IMR-90 (cell line): Measurements from ENCODE around the gene PGBD4. TPM values are rescaled to one million over a fixed set of nuclear protein-coding genes. Genes with fewer than 3 reads are reported as not detected.

Experiments used
- ATAC-seq: fragments of 200-7000 bp; cut with Tn5 transposase; 2 replicates; pipeline ENCODE4 v1.9.1; 2020; ENCODE audit warnings: low read depth, mild to moderate bottlenecking, moderate library complexity
- BruUV-seq: library from RNA; stranded (reverse); fragments of 400-500 nt; replicated peaks from 2 replicates; lab custom pipeline; 2021; lab: Mats Ljungman, UMichigan
- CTCF ChIA-PET: fragments of 300-600 bp; formaldehyde crosslinking; extraction: SDS; loops from one replicate; lab custom pipeline; 2021; ENCODE audit warnings: antibody characterized with exemption; lab: Yijun Ruan, JAX
- POLR2A ChIA-PET: fragments of 300-600 bp; sonication (Branson Sonifier 250); formaldehyde crosslinking; loops from one replicate; lab custom pipeline; 2022; ENCODE audit warnings: antibody characterized with exemption; ENCODE audit not compliant: unreplicated experiment; lab: Charles Lee
- DNase-seq: peaks from one replicate; pipeline ENCODE4 v3.0.0; 2013
- H2AFZ ChIP-seq: replicated peaks from 2 replicates; pipeline ENCODE3; 2013; ENCODE audit warnings: low read length, mild to moderate bottlenecking; ENCODE audit not compliant: poor library complexity
- H2AK5ac ChIP-seq: 2 replicates; pipeline ENCODE4 v1.6.1; 2013; ENCODE audit warnings: low read depth, low read length, inconsistent platforms
- H2AK9ac ChIP-seq: replicated peaks from 2 replicates; pipeline ENCODE3; 2013; ENCODE audit warnings: mild to moderate bottlenecking, low read depth, low read length, moderate library complexity; ENCODE audit not compliant: poor library complexity
- H2BK120ac ChIP-seq: 2 replicates; pipeline ENCODE4 v1.6.1; 2013; ENCODE audit warnings: low read depth, low read length, inconsistent platforms
- H2BK15ac ChIP-seq: 3 replicates; pipeline ENCODE4 v1.6.1; 2013; ENCODE audit warnings: low read depth, low read length, inconsistent platforms
- H2BK20ac ChIP-seq: 2 replicates; pipeline ENCODE4 v1.6.1; 2013; ENCODE audit warnings: low read depth, mild to moderate bottlenecking, inconsistent platforms, low read length, moderate library complexity
- H2BK5ac ChIP-seq: 2 replicates; pipeline ENCODE4 v1.6.1; 2013; ENCODE audit warnings: mild to moderate bottlenecking, low read depth, low read length, inconsistent platforms; ENCODE audit not compliant: poor library complexity, severe bottlenecking
- H3K14ac ChIP-seq: replicated peaks from 2 replicates; pipeline ENCODE4 v1.6.1; 2013; ENCODE audit warnings: low read depth, low read length, inconsistent platforms
- H3K18ac ChIP-seq: 2 replicates; pipeline ENCODE4 v1.6.1; 2013; ENCODE audit warnings: low read depth, low read length, control low read depth
- H3K23ac ChIP-seq: 2 replicates; pipeline ENCODE4 v1.6.1; 2013; ENCODE audit warnings: low read depth, low read length, inconsistent platforms
- H3K27ac ChIP-seq: 2 replicates; pipeline ENCODE4 v1.5.1; 2013; ENCODE audit warnings: mild to moderate bottlenecking, control low read depth, low read length; ENCODE audit not compliant: insufficient read depth
- H3K27me3 ChIP-seq: 2 replicates; pipeline ENCODE4 v1.6.1; 2013; ENCODE audit warnings: low read length; ENCODE audit not compliant: control insufficient read depth, insufficient read depth
- H3K36me3 ChIP-seq: 2 replicates; pipeline ENCODE4 v1.6.1; 2013; ENCODE audit warnings: low read length, mixed read lengths; ENCODE audit not compliant: control insufficient read depth, insufficient read depth
- H3K4ac ChIP-seq: 2 replicates; pipeline ENCODE4 v1.6.1; 2013; ENCODE audit warnings: low read depth, low read length, inconsistent platforms
- H3K4me1 ChIP-seq: 2 replicates; pipeline ENCODE4 v1.6.1; 2013; ENCODE audit warnings: low read length, mixed read lengths; ENCODE audit not compliant: control insufficient read depth, insufficient read depth
- H3K4me2 ChIP-seq: 2 replicates; pipeline ENCODE4 v1.6.1; 2013; ENCODE audit warnings: low read depth, mild to moderate bottlenecking, control low read depth, low read length, moderate library complexity
- H3K4me3 ChIP-seq: 2 replicates; pipeline ENCODE4 v1.5.1; 2013; ENCODE audit warnings: low read depth, mild to moderate bottlenecking, control low read depth, low read length, moderate library complexity; ENCODE audit not compliant: insufficient read depth
- H3K56ac ChIP-seq: 2 replicates; pipeline ENCODE4 v1.6.1; 2013; ENCODE audit warnings: low read length, inconsistent platforms; ENCODE audit not compliant: insufficient read depth; ENCODE audit errors: extremely low read depth
- H3K79me1 ChIP-seq, 2 experiments: 2 replicates each; pipeline ENCODE4 v1.6.1; 2013; ENCODE audit warnings: low read length in 2 of 2, inconsistent platforms in 1 of 2, low read depth in 1 of 2
- H3K9ac ChIP-seq: 2 replicates; pipeline ENCODE4 v1.6.1; 2013; ENCODE audit warnings: low read depth, low read length, control low read depth
- H3K9me1 ChIP-seq: 2 replicates; pipeline ENCODE4 v1.6.1; 2013; ENCODE audit warnings: low read length, inconsistent platforms; ENCODE audit not compliant: insufficient read depth
- H3K9me3 ChIP-seq: 2 replicates; pipeline ENCODE4 v1.6.1; 2013; ENCODE audit warnings: low read length; ENCODE audit not compliant: control insufficient read depth, insufficient read depth
- H4K20me1 ChIP-seq: 2 replicates; pipeline ENCODE4 v1.6.1; 2013; ENCODE audit warnings: low read length, inconsistent platforms; ENCODE audit not compliant: insufficient read depth
- H4K5ac ChIP-seq: 2 replicates; pipeline ENCODE4 v1.6.1; 2013; ENCODE audit warnings: mild to moderate bottlenecking, low read depth, low read length, control low read depth
- H4K8ac ChIP-seq, 2 experiments: 2 replicates each; pipeline ENCODE4 v1.6.1; 2013; ENCODE audit warnings: low read depth in 2 of 2, low read length in 2 of 2, control low read depth in 1 of 2, inconsistent platforms in 1 of 2
- H4K91ac ChIP-seq: 2 replicates; pipeline ENCODE4 v1.6.1; 2013; ENCODE audit warnings: low read depth, low read length, inconsistent platforms; ENCODE audit not compliant: insufficient read depth
- BHLHE40 ChIP-seq: fragments of 150-350 bp; IDR thresholded peaks from 2 replicates; pipeline ENCODE4 v1.6.1; 2016; ENCODE audit warnings: mild to moderate bottlenecking, low read depth, low read length
- CHD1 ChIP-seq: IDR thresholded peaks from 2 replicates; pipeline ENCODE4 v1.6.1; 2012; ENCODE audit warnings: low read depth, low read length, improper control_type of control experiment
- ELK1 ChIP-seq: fragments of 150-350 bp; IDR thresholded peaks from 2 replicates; pipeline ENCODE4 v1.6.1; 2016; ENCODE audit warnings: low read depth, mild to moderate bottlenecking, low read length, moderate library complexity, borderline replicate concordance
- FOS ChIP-seq: fragments of 150-350 bp; IDR thresholded peaks from 2 replicates; pipeline ENCODE4 v1.6.1; 2016; ENCODE audit warnings: low read depth, low read length
- MAFK ChIP-seq: IDR thresholded peaks from 2 replicates; pipeline ENCODE4 v1.6.1; 2012; ENCODE audit warnings: low read depth, low read length, improper control_type of control experiment
- MAZ ChIP-seq: IDR thresholded peaks from 2 replicates; pipeline ENCODE4 v1.6.1; 2012; ENCODE audit warnings: low read depth, mild to moderate bottlenecking, low read length, improper control_type of control experiment, moderate library complexity, borderline replicate concordance
- MXI1 ChIP-seq: IDR thresholded peaks from 2 replicates; pipeline ENCODE4 v1.6.1; 2012; ENCODE audit warnings: low read depth, mild to moderate bottlenecking, low read length, moderate library complexity, borderline replicate concordance
- NFE2L2 ChIP-seq: fragments of 150-350 bp; IDR thresholded peaks from 2 replicates; pipeline ENCODE4 v1.6.1; 2016; ENCODE audit warnings: low read depth, mild to moderate bottlenecking, low read length
- POLR2A ChIP-seq: IDR thresholded peaks from 2 replicates; pipeline ENCODE4 v1.6.1; 2012; ENCODE audit warnings: mild to moderate bottlenecking, low read depth, low read length
- RAD21 ChIP-seq: IDR thresholded peaks from 2 replicates; pipeline ENCODE4 v1.6.1; 2012; ENCODE audit warnings: low read length, improper control_type of control experiment
- RCOR1 ChIP-seq: IDR thresholded peaks from 2 replicates; pipeline ENCODE4 v1.6.1; 2012; ENCODE audit warnings: mild to moderate bottlenecking, low read length, improper control_type of control experiment; ENCODE audit not compliant: insufficient replicate concordance
- RFX5 ChIP-seq: IDR thresholded peaks from 2 replicates; pipeline ENCODE4 v1.8.0; 2012; ENCODE audit warnings: low read depth, mild to moderate bottlenecking, low read length, moderate library complexity
- SMC3 ChIP-seq: fragments of 150-350 bp; IDR thresholded peaks from 2 replicates; pipeline ENCODE4 v1.6.1; 2016; ENCODE audit warnings: low read depth, mild to moderate bottlenecking, antibody characterized with exemption, low read length, moderate library complexity
- WGBS, 2 experiments: methylation state at CpG; one replicate each; pipeline versions ENCODE4 v1.1.5 to v1.1.7; 2013; ENCODE audit warnings: missing lambda C conversion rate in 2 of 2; ENCODE audit not compliant: insufficient read length in 1 of 2; ENCODE audit errors: extremely low coverage in 2 of 2; 5-methylcytosine and 5-hydroxymethylcytosine counted together
- dilution Hi-C: fragments of 300-500 bp; cut with HindIII; formaldehyde crosslinking; loops from one replicate; pipeline ENCODE4 v1.14.3; 2018; ENCODE audit warnings: low sequenced_read_pairs; ENCODE audit not compliant: unreplicated experiment
- in situ Hi-C: fragments of 300-500 bp; cut with MboI; formaldehyde crosslinking; loops from 3 replicates; pipeline ENCODE4 v1.14.3; 2019; ENCODE audit warnings: low sequenced_read_pairs, inconsistent platforms, mixed read lengths
- intact Hi-C: fragments of 100-400 bp; cut with micrococcal nuclease; formaldehyde crosslinking; loops from 2 replicates; pipeline ENCODE4 v1.10.0; 2022
- polyA plus RNA-seq, 3 experiments: library from polyadenylated mRNA; depleted of rRNA; stranded (reverse); fragments of >200 nt; gene quantifications; 2 replicates each; pipeline ENCODE4 v1.2.3, GENCODE V29; 2012; ENCODE audit warnings: low replicate concordance in 1 of 3
- total RNA-seq: library from RNA; depleted of rRNA; stranded (reverse); fragments of >200 nt; gene quantifications from 2 replicates; pipeline ENCODE4 v1.2.3, GENCODE V29; 2012
- TF ChIP-seq, protein P1 (sequence below): conservative IDR thresholded peaks from 2 replicates; pipeline ENCODE4 v1.5.1; 2012; ENCODE audit warnings: mild to moderate bottlenecking, low read depth, low read length, improper control_type of control experiment
- TF ChIP-seq, protein P2 (sequence below): fragments of 150-350 bp; IDR thresholded peaks from 2 replicates; pipeline ENCODE4 v1.6.1; 2017; ENCODE audit warnings: mild to moderate bottlenecking, antibody characterized with exemption, low read length, low read depth

The PGBD4 gene
- total and polyA plus RNA-seq, 2 of the 4 experiments (the other 2 are of a cell fraction), result 0.89 to 1.3 TPM

GRCh38 chr15:34079904-34080303 lies 22.0 kb upstream of the PGBD4 start:
- ChIA-PET CTCF (interaction anchor here (0.8 kb wide), 1 partner anchor 16 kb away, joined by 3 read pairs; no protein-coding TSS in a partner anchor), POLR2A (no interaction called here)
- no peak for TF ChIP-seq ELK1
- no peak for TF ChIP-seq MAZ
- TF ChIP-seq RAD21, result no peak
- no peak for TF ChIP-seq POLR2A
- no peak for TF ChIP-seq RFX5
- no peak for TF ChIP-seq FOS
- no peak for TF ChIP-seq RCOR1
- TF ChIP-seq MAFK, result no peak
- no peak for TF ChIP-seq BHLHE40
- TF ChIP-seq CHD1, result no peak
- TF ChIP-seq SMC3, result no peak
- no peak for TF ChIP-seq NFE2L2
- TF ChIP-seq, protein P1, sequence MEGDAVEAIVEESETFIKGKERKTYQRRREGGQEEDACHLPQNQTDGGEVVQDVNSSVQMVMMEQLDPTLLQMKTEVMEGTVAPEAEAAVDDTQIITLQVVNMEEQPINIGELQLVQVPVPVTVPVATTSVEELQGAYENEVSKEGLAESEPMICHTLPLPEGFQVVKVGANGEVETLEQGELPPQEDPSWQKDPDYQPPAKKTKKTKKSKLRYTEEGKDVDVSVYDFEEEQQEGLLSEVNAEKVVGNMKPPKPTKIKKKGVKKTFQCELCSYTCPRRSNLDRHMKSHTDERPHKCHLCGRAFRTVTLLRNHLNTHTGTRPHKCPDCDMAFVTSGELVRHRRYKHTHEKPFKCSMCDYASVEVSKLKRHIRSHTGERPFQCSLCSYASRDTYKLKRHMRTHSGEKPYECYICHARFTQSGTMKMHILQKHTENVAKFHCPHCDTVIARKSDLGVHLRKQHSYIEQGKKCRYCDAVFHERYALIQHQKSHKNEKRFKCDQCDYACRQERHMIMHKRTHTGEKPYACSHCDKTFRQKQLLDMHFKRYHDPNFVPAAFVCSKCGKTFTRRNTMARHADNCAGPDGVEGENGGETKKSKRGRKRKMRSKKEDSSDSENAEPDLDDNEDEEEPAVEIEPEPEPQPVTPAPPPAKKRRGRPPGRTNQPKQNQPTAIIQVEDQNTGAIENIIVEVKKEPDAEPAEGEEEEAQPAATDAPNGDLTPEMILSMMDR, result no peak
- TF ChIP-seq, protein P2, sequence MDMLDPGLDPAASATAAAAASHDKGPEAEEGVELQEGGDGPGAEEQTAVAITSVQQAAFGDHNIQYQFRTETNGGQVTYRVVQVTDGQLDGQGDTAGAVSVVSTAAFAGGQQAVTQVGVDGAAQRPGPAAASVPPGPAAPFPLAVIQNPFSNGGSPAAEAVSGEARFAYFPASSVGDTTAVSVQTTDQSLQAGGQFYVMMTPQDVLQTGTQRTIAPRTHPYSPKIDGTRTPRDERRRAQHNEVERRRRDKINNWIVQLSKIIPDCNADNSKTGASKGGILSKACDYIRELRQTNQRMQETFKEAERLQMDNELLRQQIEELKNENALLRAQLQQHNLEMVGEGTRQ, result no peak
- no peak for TF ChIP-seq MXI1
- Histone ChIP-seq H3K23ac (no peak overlapping the region), H2BK15ac (no peak overlapping the region), H3K4me1 (no peaks in the 10 kb centered on the region), H3K4me3 (no peak overlapping the region), H4K91ac (no peak overlapping the region), H3K18ac (no peak overlapping the region), H3K36me3 (no peaks in the 10 kb centered on the region), H3K9me1 (0 out of 2 replicates have a peak, but pooled peaks cover 3% of the 10 kb centered on the region), H4K20me1 (no peaks in the 10 kb centered on the region), H2BK5ac (no peak overlapping the region), H4K8ac (no peak overlapping the region), H3K4ac (no peak overlapping the region), H2AK9ac (no peak overlapping the region), H2AFZ (no peak overlapping the region), H2AK5ac (no peak overlapping the region), H3K79me1 (no peaks in the 10 kb centered on the region), H3K14ac (no peak overlapping the region), H2BK20ac (no peak overlapping the region), H3K9me3 (no peaks in the 10 kb centered on the region), H4K5ac (no peak overlapping the region), H3K9ac (no peak overlapping the region), H3K27me3 (no peaks in the 10 kb centered on the region), H3K27ac (no peak overlapping the region), H2BK120ac (no peak overlapping the region), H3K56ac (no peak overlapping the region), H3K4me2 (no peak overlapping the region)
- in situ Hi-C loops, result no loop called here
- intact Hi-C loops, result no loop called here
- dilution Hi-C loops, result no loop called here
- DNase-seq (no peak), ATAC-seq (no peak)
- BruUV-seq, result no TSS peak
- WGBS, 2 experiments, result no CpG with 5 or more reads among the region's 4 CpGs
